Heart right ventricle (tissue), 16 donors: ENCODE data around the gene BRI3. TPM values are rescaled to one million over a fixed set of nuclear protein-coding genes. Genes with fewer than 3 reads are reported as not detected.

Experiments
- ATAC-seq, 8 donors: fragments of 200-7000 bp; cut with Tn5 transposase; one replicate each; pipeline ENCODE4 v1.9.1; 2020; ENCODE audit warnings: mild to moderate bottlenecking in 8 of 8, moderate library complexity in 8 of 8, moderate number of reproducible peaks in 1 of 8
- DNase-seq, 2 donors: peaks; one replicate each; pipeline ENCODE4 v3.0.0-alpha.2; 2020
- H3K27ac ChIP-seq, 10 donors: fragments of 200-600 bp; sonication (generic) in 2 of 10; one replicate each; pipeline versions ENCODE4 v1.5.0 to v1.8.0; 2020 to 2022; ENCODE audit warnings: mild to moderate bottlenecking in 3 of 10
- H3K27me3 ChIP-seq, 7 donors: fragments of 200-600 bp; one replicate each; pipeline ENCODE4 v1.8.0; 2021 to 2022; ENCODE audit warnings: mild to moderate bottlenecking in 2 of 7
- H3K36me3 ChIP-seq, 9 donors: fragments of 200-600 bp; sonication (generic) in 1 of 9; one replicate each; pipeline versions ENCODE4 v1.5.0 to v1.8.0; 2020 to 2022; ENCODE audit warnings: mild to moderate bottlenecking in 2 of 9
- H3K4me1 ChIP-seq, 9 donors: fragments of 200-600 bp; sonication (generic) in 1 of 9; one replicate each; pipeline versions ENCODE4 v1.5.0 to v1.8.0; 2020 to 2022; ENCODE audit warnings: mild to moderate bottlenecking in 4 of 9
- H3K4me3 ChIP-seq, 10 donors: fragments of 200-600 bp; sonication (generic) in 2 of 10; one replicate each; pipeline versions ENCODE4 v1.5.0 to v1.8.0; 2020 to 2022; ENCODE audit warnings: mild to moderate bottlenecking in 7 of 10, moderate library complexity in 2 of 10
- H3K9me3 ChIP-seq, 11 donors: fragments of 200-600 bp in 10 of 11; sonication (generic) in 2 of 11; one replicate each; pipeline versions ENCODE4 v1.5.0 to v1.8.0; 2013 to 2022; ENCODE audit warnings: mild to moderate bottlenecking in 2 of 11, control low read depth in 1 of 11, moderate library complexity in 1 of 11
- WGBS, 2 donors: extraction: QIAGEN DNeasy Blood & Tissue Kit; methylation state at CpG; one replicate each; pipeline ENCODE4 v1.1.7; 2013; ENCODE audit warnings: inconsistent platforms in 1 of 2; 5-methylcytosine and 5-hydroxymethylcytosine counted together
- intact Hi-C, 10 donors: fragments of 100-400 bp; cut with DNase I; formaldehyde crosslinking; loops; one replicate each; pipeline versions ENCODE4 v1.11.1 to v1.14.2; 2022
- polyA plus RNA-seq, 2 donors: library from polyadenylated mRNA; stranded (reverse); fragments of 200-250 nt; gene quantifications; one replicate each; pipeline ENCODE4 v1.2.3, GENCODE V29; 2013
- total RNA-seq, 10 donors: library from RNA; stranded (reverse); fragmentation: NEBNext Ultra II Directional in 3 of 10; extraction: Animal tissue kit (Norgen Biotek cat#: 25700) in 3 of 10; gene quantifications; one replicate each; pipeline versions ENCODE4 v1.2.1 to v1.2.4, GENCODE V29; 2021 to 2023
- TF ChIP-seq, protein P1 (sequence below), 9 donors: fragments of 200-600 bp; sonication (generic) in 2 of 9; IDR thresholded peaks; one replicate each; pipeline versions ENCODE4 v1.5.0 to v1.8.0; 2021 to 2022; ENCODE audit warnings: antibody characterized with exemption in 9 of 9, mild to moderate bottlenecking in 5 of 9, moderate library complexity in 1 of 9
- donor health status: Arrhythmogenic right ventricular cardiomyopathy.
- donor health status: ischemic (EF 13 %, LVEDD 7.1; RV severe dilation, severe dysfunction).
- donor health status: healthy with polysubstance abuse.
- donor health status: DM: no; HTN: yes; CAD: no.
- donor health status: DM: no; HTN: no; CAD: no.
- donor health status: ischemic (EF 25% LVEDD 6.9; RV normal size, moderate dysfunction).
- donor health status: ischemic (EF 25% LVEDD 5.7; RV mildly dilated, moderate dysfunction).
- donor health status: healthy.
- donor health status: DM: yes; HTN: yes; CAD: no.
- donor health status: Ischemic cardiomyopathy.
- donor health status: ischemic (EF 35%, LVEDD 5.7; RV mildly dilated, moderate dysfunction).
- donor health status: nonischemic (EF 11% LVEDD 7.7; RV severe dilation, severe dysfunction).
- donor health status: DM: yes; HTN: yes; CAD: no.
- donor health status: PGD.
- donor health status: ischemic (EF 29% LVEDD 5.4; RV normal size, mild dysfunction).
- donor health status: nonischemic (EF 23%, LVEDD 6.1; RV moderate dilation, normal function).

The BRI3 gene
- total and polyA plus RNA-seq, 12 donors, result 135 to 267 (median 218) TPM

DNA sequence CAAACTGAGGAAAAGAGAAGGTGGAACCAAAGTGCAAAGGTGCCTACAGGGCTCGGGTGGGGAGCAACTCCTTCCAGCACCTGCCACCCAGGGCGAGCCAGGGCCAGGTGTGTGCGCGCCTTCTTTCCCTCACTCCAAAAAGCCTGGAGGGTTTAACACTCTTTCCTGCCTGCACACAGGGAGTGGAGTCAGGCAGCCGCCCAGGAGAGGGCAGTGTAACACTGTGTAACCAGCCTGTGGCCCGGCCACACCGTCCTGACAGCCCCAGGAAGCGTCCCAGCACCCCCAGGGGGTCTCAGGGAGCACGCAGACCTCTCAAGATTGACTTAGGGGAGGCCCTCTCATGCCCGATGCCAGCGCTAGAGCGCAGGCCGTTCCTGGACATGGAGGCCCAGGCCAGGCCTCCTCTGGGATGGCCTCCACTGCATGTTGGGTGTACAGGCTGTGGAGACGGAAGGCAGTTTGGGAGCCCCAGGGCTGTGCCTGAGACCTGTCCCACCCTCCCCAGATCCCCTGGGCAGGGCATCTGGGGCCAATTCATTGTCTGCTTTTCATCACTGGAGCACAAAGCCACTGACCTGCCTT, 13.4 kb downstream of the BRI3 start:
- Histone ChIP-seq H3K27ac (peak overlapping the region in 1 of 10 donors; percentile 7), H3K36me3 (peaks cover 0 to 59% (median 22%) of the 10 kb centered on the region in 9 donors)
- intact Hi-C loops, result loop anchor here in 9 of 10 donors (2.0 to 10.0 kb wide), 5 partner anchors 106 to 550 kb away; partner anchors contain the start of gene BAIAP2L1 (in 9 of the 9)

DNA sequence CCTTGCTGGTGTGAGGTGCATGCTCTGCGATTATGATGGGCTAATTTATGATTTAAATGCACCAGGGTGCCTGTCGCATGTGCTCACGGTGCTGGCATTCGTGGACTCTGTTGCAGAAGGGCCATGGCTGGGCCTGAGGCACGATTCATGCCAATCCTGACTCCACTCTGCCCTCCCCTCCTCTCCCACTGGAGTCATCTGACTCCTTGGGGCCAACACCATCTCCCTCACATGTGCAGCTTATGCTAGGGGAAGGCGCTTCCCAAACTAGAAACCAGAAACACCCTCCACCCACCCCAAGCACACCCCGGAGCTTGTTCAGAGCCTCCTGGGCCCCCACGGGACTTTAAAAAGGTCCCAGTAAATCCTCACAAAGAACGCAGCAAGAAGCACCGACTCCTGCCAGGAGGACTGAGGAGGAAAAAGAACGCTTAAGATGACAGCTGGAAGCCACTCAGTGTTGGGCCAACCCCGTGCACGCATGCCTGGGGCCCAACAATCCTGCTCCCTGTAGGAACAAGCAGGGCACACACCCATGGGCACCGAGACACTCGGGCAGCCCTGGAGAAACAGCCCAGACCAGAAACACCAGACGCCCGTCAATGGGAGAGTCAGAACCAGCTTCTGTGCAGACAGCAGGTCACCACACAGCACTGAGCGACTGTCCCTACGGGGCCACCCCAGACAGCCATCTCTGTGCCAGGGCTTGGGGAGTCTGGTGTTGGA, 14.1 kb downstream of the BRI3 start:
- ATAC-seq, result peak in 4 of 8 donors; percentile 12 to 41 (median 12)
- peak overlapping the region in 1 of 10 donors; percentile 2 for H3K27ac ChIP-seq
- peaks cover 0 to 58% (median 22%) of the 10 kb centered on the region in 9 donors for H3K36me3 ChIP-seq
- peaks cover 0 to 25% (median 14%) of the 10 kb centered on the region in 9 donors for H3K4me1 ChIP-seq
- 80 to 84% methylated on average over 19 of the region's 19 CpGs for WGBS, 2 donors
- no peak for DNase-seq
- H3K4me3 ChIP-seq, result no peak overlapping the region
- TF ChIP-seq, protein P1, sequence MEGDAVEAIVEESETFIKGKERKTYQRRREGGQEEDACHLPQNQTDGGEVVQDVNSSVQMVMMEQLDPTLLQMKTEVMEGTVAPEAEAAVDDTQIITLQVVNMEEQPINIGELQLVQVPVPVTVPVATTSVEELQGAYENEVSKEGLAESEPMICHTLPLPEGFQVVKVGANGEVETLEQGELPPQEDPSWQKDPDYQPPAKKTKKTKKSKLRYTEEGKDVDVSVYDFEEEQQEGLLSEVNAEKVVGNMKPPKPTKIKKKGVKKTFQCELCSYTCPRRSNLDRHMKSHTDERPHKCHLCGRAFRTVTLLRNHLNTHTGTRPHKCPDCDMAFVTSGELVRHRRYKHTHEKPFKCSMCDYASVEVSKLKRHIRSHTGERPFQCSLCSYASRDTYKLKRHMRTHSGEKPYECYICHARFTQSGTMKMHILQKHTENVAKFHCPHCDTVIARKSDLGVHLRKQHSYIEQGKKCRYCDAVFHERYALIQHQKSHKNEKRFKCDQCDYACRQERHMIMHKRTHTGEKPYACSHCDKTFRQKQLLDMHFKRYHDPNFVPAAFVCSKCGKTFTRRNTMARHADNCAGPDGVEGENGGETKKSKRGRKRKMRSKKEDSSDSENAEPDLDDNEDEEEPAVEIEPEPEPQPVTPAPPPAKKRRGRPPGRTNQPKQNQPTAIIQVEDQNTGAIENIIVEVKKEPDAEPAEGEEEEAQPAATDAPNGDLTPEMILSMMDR (IDR thresholded peaks at IDR 0.05), result no peak
- intact Hi-C loops, result loop anchor here in 9 of 10 donors (2.0 to 10.0 kb wide), 5 partner anchors 105 to 549 kb away; partner anchors contain the start of gene BAIAP2L1 (in 8 of the 9)
- H3K9me3 ChIP-seq, result no peaks in the 10 kb centered on the region
- no peaks in the 10 kb centered on the region for H3K27me3 ChIP-seq

More for the DNA sequence above, 13.4 kb downstream of the BRI3 start:
- Histone ChIP-seq H3K9me3 (no peaks in the 10 kb centered on the region), H3K4me3 (no peak overlapping the region), H3K27me3 (no peaks in the 10 kb centered on the region), H3K4me1 (peaks cover 0 to 26% (median 14%) of the 10 kb centered on the region in 9 donors)
- WGBS, 2 donors, result 36 to 44% methylated on average over 14 of the region's 14 CpGs
- DNase-seq (peak; percentile 41 to 48), ATAC-seq (peak; percentile 55 to 82 (median 73))
- TF ChIP-seq, protein P1 (IDR thresholded peaks at IDR 0.05), result peak; percentile 45 to 72 (median 64)

DNA sequence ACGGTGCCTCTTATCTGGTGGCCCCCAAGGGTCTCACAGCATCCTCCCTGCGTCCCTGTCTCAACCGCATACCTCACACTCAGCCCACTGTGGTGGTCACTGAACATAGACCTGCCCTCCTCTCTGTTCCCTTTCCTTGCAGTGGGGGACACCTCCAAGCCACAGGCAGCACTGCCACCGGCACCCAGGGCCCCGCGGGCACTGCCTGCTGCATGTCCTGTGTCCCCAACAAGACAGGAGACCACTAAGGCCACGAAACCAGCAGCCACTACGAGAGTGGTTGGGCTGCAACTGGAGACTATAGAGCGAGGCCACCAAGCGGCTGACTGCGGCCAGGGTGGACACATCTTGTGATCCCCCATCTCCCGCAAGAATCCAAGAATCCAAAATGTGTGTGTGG, 15.3 kb downstream of the BRI3 start:
- no peaks in the 10 kb centered on the region for H3K9me3 ChIP-seq
- no peaks in the 10 kb centered on the region for H3K27me3 ChIP-seq
- H3K36me3 ChIP-seq, result peaks cover 0 to 56% (median 15%) of the 10 kb centered on the region in 9 donors
- 89 to 90% methylated on average over 12 of the region's 12 CpGs for WGBS, 2 donors
- DNase-seq (no peak), ATAC-seq (peak in 1 of 8 donors; percentile 3)
- intact Hi-C loops, result loop anchor here in 8 of 10 donors (5.0 to 10.0 kb wide), 4 partner anchors 105 to 548 kb away; partner anchors contain the start of gene BAIAP2L1 (in 5 of the 8)
- H3K4me1 ChIP-seq, result peaks cover 0 to 25% (median 14%) of the 10 kb centered on the region in 9 donors
- TF ChIP-seq, protein P1 (IDR thresholded peaks at IDR 0.05), result no peak
- H3K4me3 ChIP-seq, result no peak overlapping the region
- H3K27ac ChIP-seq, result no peak overlapping the region

DNA sequence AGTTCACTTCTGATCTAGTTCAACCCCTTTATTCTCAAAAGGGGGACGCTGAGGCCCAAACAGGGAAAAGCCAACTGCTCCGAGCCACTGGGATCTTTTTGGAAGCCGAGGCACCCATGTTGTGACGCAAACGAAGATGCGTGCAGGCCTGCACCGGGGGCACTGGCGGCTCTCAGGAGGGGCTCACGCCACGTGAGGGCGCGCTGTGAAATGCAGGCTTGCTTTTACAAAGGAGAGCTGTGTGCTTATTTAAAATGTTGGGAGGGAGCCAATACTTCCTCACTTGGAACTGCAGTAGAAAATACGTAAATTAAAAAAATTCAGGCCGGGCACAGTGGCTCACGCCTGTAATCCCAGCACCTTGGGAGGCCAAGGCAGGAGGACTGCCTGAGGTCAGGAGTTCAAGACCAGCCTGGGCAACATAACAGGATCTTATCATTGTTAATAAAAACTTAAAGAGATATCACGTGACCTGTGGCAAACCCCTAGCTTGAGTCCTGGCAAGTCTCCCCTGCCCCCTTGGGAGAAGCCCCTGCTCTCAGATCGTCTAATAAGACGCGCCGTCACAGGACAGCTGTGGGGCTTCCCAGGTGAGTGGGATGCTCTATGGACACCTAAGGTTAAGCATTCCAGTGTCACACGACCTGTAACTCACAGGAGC, 16.3 kb downstream of the BRI3 start:
- no peaks in the 10 kb centered on the region for H3K27me3 ChIP-seq
- no peak overlapping the region for H3K4me3 ChIP-seq
- ATAC-seq (no peak), DNase-seq (no peak)
- 82 to 87% methylated on average over 21 of the region's 21 CpGs for WGBS, 2 donors
- H3K9me3 ChIP-seq, result no peaks in the 10 kb centered on the region
- TF ChIP-seq, protein P1 (IDR thresholded peaks at IDR 0.05), result no peak
- peaks cover 0 to 20% (median 12%) of the 10 kb centered on the region in 9 donors for H3K4me1 ChIP-seq
- intact Hi-C loops, result loop anchor here in 8 of 10 donors (5.0 to 10.0 kb wide), 4 partner anchors 105 to 547 kb away; partner anchors contain the start of gene BAIAP2L1 (in 5 of the 8)
- H3K27ac ChIP-seq, result no peak overlapping the region
- H3K36me3 ChIP-seq, result peaks cover 0 to 46% (median 9%) of the 10 kb centered on the region in 9 donors
